GM23248 (cell line): Measurements from ENCODE around the gene SAXO2.

Source experiments
- EZH2 ChIP-seq: fragments of 200-600 bp; sonication (generic); IDR thresholded peaks from 2 replicates; pipeline ENCODE4 v1.6.1; 2018; ENCODE audit warnings: antibody characterized with exemption, mild to moderate bottlenecking; ENCODE audit not compliant: insufficient read depth, poor library complexity, severe bottlenecking
- EZH2phosphoT487 ChIP-seq: fragments of 200-600 bp; sonication (generic); IDR thresholded peaks from 2 replicates; pipeline ENCODE4 v1.6.1; 2018; ENCODE audit warnings: antibody characterized with exemption, moderate library complexity, mild to moderate bottlenecking, low read depth; ENCODE audit not compliant: insufficient read depth

DNA sequence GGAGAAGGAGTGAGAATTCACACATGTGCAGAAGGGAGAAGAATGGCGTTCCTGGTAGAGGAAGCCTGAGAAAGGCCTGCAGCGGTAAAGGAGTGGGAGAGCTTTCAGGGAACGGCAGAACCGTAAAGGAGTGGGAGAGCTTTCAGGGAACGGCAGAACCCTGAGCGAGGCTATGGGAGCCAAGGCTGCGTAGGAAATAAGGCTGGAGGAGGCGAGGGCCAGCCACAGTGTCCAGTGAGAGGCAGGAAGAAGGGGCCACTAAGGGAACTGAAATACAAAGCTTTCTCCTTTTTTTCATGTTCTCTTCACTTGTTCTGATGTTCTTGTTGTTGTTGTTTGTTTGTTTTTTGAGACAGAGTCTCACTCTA is 45.1 kb downstream of the SAXO2 start:
- no peak for TF ChIP-seq EZH2
- no peak for TF ChIP-seq EZH2phosphoT487
